B cell (primary cell): Measurements from ENCODE around the gene CXCL3.

Experiments used
- CTCF ChIP-seq: fragments of 200-600 bp; IDR thresholded peaks from one replicate; pipeline ENCODE4 v1.8.0; 2022; ENCODE audit warnings: antibody characterized with exemption, mild to moderate bottlenecking
- EZH2 ChIP-seq: IDR thresholded peaks from 2 replicates; pipeline ENCODE4 v1.6.1; 2012; ENCODE audit warnings: borderline replicate concordance, low read depth, mild to moderate bottlenecking, moderate library complexity, low read length; ENCODE audit not compliant: insufficient read depth, poor library complexity, severe bottlenecking

DNA sequence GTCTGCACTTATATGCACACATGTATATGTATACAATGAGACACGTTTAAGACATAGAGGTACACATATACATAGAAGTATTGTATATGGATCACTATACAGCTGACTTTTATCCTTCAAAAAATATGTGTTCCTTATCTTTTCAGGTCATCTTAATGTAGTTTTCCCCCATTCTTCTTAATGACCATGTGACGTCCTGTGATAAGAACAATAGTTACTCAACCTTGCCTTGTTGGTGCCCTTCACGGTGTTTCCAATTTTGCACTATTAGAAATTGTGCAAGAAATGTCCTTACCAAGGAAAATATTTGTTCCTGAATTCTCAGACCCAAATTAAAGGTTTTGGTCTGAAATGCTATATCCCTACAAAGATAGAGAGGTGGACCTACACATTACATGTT is 49.5 kb downstream of the CXCL3 start:
- TF ChIP-seq CTCF (no peak), EZH2 (no peak)
